ENCODE results near the gene ANKRD9.

Gene ANKRD9

DNA sequence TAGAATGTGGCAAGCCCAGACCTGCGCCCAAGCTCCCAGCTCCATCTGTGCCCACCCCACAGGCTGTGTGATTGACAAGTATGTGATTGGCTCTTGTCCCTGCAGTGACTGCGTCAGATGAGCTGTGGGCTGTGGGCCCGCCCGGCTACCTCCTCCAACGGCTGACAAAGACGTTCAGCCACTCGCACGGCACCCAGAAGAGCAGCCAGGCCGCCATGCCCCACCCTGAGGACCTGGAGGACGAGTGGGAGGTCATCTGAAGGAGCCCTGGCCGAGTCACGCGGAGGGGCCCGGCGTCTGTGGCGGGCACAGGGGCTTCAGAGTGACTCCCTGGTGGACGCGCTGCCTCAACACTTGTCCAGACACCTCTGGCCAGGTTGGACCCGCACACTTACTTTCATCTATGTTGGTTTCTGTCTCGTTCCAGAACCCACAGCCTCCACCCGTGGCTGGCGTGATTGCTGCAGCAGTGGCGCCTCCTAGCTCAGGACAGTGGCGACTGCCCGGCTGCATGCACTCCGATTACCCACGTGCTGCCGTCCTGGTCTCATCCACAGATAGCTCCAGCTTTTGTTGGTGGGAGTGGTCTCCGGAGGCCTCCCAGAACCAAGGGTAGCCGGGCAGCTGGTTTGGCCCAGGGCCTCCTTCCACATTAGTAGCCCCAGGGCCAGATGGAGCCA, 11.4 kb downstream of the ANKRD9 start:
- DNase-seq: no peak

DNA sequence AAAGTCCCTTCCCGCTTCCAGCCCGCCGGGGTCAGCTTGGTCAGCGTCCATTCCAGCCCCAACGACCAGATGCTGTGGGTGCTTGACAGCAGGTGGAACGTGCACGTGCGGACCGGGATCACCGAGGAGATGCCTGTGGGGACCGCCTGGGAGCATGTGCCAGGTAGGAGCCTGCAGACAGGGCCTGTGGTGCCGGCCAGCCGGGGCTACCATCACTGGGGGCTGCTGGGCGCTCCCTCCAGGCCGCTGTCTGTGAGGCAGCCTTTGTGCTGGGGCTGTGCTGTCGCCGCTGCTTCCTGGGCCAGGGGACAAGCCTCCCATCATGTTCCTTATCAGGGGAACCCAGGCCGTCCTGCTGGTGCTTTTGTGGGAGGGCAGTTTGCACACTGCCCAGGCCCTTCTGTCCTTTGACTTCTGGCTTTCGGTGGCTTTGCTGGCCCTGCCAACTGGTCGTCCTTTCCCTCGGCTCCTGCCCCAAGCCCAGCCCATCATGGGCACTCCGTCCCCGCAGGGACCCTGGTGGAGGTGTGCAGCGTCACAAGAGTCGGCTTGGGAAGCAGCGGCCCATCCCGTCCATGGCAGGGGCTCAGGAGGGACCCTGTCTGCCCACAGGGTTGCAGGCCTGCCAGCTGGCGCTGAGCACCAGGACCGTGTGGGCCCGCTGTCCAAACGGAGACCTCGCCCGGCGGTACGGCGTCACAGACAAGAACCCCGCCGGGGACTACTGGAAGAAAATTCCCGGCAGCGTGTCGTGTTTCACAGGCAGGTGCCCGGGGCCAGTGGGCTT, 12.4 kb downstream of the ANKRD9 start:
- DNase-seq: no peak

DNA sequence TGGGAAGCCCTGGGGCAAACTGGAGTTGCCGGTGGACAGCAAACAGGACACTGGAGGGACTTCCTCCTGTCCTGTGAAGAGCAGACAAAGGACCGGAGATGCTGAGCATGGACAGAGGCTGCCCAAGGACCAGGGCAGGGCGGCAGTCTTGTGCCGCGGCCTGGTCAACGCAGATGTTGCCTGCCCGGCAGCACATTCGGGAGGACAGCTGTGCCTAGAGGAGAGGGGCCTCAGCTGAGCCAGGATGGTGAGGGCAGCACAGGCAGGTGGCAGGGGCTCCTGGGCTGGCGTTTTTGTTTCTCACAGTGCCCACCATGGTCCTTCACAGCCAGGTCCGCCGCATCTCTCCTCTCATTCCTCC, 13.3 kb downstream of the ANKRD9 start:
- no peak for DNase-seq

DNA sequence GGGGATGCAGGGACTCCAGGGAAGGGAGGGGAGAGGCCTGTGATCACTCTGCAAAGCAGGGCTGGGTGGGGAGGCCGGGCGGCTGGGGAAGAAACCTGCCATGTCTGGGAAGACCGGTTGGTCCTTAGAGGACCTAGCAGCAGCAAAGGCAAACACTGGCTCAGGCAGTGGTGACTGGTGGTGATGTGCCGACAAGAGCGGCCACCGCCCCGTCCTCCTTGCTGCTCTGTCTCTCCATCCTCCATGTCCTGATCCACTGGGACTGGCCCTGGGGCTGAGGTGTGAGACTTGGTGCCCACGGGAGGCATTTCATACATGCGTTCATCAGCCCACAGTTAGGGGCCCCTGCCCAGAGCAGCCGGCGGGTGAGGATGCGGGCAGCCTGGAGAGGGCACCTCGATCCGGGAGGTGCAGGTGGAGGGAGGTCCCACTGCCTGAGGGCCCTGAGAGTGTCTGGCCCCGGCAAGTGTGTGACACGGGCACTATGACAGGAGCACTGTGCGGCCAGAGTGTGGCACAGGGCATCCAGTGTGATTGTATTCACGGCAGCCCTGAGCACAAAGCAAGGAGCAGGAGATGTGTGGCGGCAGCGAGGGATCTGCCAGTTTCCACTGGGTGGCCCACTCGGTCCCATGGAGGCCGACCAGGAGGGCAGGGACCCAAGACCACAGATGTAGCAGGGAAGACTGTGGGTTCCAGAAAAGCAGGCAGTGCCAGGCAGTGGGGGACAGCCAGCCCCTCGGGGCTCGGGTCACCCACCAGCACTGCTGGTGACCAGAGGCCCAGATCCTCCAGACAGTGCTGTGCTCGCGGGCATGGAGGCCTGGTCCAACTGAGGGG, 13.9 kb downstream of the ANKRD9 start:
- no peak for DNase-seq

DNA sequence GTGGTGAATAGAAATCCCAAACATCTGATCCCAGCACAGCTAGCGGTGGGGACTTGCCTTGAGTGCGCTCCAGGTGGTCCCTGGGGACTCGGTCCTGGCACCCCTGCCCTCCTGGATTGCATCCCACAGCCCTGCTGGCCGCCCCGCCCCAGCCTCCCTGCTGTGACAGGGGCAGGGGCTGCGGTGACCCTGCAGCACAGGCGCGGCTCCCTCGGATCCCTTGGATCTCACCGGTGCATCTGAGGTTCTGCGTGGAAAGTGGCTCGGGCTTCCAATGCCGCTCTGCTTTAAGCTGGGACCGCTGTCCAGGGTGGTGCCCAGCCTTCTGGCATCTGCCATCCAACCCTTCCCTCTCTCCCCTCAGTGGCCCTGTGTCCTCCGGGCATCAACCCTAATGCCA, 16.0 kb downstream of the ANKRD9 start:
- no peak for DNase-seq

DNA sequence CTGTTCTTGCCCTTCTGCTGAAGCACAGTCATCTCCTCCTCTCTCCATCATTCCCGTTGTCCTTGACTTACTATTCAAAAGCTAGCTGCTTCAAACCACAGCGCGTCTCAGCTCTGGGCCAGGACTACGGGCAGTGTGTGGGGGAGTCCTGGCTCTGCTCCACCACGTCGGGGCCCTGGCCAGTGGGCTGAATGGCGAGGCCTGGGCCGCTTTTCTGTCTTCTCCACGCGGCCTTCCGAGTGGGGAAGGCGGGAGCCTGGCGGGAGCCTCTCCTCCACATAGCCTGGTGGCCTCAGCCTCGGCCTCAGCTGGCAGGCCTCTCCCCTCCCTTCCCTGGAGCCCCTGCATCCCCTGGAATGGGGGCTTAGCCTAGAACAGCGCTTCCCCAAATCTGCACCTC, 16.5 kb downstream of the ANKRD9 start:
- DNase-seq: no peak

DNA sequence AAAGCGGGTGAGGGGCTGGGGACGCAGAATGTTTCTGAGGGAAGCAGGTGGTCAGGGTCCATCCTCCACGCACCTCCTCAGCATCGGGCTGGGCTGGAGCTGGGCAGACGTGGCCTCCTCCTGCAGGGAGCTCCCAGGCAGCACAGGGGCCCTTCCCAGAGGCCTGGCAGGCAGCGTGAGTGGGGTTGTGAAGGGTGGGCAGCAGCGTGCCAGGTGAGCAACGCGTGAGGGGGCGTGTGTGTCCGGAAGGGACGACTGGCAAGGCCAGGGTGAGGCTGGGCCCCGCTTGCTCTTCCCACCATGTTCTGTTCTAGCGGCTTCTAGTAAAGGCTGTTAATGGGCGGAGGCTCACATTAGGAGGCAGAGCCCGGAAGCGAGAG, 17.1 kb downstream of the ANKRD9 start:
- no peak for DNase-seq

DNA sequence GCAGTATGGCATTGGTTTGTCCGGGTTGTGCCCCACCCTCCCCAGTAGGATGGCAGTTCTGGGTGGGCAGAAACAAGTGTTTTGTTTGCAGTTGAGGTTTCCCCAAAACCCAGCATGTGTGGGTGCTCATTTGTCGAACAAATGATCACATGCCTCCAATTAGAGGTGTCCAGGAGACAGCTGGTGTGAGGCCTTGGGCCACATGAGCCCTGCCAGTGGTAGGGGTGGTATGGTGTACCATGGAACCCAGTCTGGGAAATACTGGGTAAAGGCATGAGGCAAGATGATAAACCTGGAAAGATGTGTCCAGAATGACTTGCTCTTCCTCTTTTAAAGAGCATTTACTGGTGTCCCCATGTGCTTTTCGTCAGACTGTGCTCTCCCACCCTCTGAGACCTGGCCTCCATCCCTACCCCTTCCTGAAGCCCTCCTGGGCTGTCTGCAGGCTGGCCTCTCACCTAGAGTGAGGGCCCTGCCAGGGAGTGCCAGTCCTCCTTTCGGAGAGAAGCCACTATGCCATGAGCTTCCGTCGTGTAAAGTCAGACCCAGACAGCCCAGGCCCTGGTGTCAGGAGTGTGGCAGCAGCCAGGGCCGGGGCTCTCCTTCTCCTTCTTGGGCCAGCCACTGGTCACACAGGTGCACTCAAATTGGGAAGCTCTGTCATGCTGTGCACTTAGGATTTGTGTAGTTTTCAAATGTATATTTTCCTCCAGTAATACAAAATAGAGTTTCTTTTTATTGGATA, 17.6 kb downstream of the ANKRD9 start:
- DNase-seq: no peak

DNA sequence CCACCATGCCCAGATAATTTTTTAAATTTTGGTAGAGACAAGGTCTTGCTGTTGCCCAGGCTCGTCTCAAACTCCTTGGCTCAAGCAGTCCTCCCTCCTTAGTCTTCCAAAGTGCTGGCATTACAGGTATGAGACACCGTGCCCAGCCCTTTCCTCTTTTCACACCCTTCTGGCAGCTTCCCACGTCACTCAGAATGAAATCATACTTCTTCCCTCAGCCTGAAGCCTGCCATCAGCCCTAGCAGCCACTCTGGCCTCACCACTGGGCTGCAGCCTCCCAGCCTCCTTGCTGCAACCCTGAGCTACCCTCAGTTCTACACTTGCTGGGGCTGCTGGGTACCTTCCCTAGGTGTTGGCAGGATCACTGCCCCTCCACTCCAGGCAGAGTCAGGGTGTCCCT, 18.2 kb downstream of the ANKRD9 start:
- DNase-seq: no peak

DNA sequence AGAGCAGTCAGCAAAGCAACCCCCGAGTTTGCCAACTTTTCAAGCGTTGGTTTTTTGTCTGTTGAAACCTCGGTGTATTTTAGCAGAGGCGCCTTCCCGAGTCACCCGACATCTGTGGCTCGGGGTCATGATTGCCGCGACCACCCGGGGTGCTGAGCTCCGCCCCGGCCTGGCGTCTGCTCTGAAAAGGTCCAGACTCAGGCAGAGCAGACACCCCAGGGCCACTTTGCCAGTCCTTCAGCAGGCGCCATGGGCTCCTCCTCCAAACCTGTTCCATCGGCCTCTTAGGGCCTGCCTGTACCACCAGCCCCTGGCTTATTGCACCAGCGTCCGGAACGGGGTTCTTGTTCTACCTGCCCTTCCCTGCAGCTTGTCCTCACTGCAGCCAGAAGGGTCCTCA, 19.1 kb downstream of the ANKRD9 start:
- no peak for DNase-seq

DNA sequence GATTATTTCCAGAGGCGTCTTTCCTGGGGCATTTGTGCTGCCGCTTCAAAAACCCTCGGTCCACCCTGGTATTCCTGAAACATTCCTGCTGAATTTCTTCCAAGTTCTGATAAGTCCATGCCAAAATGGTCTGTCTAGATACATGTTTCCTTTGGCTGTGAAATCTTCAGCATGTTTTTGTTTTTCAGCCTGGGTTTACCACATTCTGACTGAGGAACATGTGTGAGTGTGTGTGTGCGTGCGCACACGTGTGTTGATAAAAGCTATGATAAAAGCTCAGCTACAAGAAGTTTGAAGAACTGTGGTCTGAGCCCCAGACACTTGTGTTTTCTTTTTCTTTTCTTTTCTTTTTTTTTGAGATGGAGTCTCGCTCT, 22.4 kb downstream of the ANKRD9 start:
- DNase-seq: no peak

DNA sequence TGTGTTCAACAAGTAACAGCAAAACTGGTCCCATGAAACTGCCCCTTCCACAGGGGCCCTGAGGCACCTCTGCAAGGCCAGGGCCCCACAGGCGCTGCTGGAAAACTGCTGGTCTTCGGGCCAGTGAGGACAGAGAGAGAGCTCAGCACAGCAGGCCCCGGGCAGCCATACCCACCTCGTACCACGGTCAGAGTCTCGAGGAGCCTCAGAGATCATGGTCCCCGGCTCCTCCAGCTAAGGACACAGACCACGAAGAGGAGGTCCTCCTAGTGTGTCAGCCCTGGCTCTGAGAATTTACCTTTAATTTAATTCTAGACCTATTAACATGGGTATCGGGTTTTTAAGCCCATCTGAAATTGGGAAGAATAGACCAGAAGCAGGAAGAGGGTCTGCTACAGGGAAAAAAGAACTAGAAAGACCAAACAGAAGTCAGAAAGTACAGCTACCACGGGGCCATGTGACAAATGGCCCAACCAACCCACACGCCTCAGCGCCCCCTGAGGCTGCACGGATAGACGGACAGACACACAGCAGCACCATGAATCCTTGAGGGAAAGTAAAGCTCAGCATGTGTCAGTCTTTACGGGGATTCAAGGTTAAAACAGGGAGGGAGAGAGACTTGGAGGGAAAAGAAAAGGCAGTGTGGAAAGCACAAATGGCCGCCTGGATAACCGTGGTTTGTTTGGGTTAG, 22.9 kb downstream of the ANKRD9 start:
- DNase-seq: no peak

DNA sequence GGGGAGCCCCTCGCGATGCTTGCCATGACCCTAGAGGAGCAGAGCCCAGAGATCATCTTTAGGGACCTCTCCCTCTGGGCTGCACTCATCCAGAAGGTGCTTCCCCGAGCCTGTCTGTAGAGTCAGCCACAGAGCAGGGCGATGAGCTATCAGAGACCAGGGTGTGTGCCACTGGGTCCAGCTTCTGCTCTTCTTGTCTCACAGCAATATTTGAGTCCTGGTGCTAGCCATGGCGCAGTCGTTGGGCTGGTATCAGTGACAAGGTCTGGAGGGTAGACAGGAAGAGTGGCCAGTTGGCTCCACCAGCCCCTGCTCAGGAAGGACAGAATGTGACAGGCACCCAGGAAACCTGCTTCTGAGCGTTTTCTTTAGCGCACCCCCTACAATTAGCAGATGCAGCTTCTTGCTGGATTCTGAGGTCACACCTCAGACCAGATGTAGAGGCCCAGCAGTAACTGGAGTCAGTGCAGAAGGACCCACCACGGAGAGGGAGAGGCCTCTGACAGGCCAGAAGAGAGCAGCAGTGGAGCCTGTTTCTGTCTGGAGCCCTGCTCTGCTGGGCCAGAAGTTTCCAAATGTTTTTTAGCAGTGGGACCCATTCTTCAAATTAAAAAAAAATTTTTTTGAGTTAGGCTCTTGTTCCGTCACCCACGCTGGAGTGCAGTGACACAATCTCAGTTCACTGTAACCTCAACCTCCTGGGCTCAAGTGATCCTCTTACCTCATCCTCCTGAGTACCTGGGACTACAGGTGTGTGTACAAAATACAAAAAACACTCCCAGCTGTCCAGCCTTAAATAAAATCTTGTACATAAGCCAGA, 23.7 kb downstream of the ANKRD9 start:
- no peak for DNase-seq

DNA sequence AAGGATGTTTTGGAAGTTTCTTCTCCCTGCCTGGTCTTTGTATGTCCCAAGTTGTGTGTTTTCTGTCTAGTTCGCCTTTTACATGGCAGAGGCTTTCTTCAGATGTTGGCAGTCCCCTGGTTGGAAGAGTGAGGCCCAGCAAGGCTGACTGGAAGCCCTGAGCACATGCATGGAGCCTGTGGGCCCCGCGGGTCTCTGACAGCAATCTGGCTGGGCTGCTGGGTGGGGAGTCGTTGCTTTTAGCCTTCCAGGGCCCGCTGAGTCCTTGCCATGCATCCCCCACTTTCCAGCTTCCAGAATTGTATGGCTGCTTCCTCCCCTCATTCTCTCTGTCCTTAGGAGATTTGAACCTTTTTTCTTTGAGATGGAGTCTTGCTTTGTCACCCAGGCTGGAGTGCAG, 25.3 kb downstream of the ANKRD9 start:
- DNase-seq: no peak

DNA sequence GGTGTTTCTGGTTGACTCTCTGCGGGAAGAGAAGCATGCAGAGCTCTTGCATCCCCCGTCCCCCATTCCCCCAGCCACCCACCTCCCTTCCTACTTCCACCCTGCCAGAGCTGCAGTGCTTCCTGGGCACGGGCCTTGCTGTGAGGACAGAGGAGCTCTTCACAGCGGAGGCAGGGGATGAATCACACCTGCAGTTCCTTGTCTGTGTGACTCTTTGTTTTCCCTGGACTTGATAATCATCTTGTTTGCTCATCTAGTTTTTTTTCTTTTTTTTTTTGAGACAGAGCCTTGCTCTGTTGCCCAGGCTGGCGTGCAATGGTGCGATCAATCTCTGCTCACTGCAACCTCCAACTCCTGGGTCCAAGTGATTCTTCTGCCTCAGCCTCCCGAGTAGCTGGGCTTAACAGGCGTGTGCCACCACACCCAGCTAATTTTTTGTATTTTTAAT, 27.8 kb downstream of the ANKRD9 start:
- DNase-seq: no peak

DNA sequence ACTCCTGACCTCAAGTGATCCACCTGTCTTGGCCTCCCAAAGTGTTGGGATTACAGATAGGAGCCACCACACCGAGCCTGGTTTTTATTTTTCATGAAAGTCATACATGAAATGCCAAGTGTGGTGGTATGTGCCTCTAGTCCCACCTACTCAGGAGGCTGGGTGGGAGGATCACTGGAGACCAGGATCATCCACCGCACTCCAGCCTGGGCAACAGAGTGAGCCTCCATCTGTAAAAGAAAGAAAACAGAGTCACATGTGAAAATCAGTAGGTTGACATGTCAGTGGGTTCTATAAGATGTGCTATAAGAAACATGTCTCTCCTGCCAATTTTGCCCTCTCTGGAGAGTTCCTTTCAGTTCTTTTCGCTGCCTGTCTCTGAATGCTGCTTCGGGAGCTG, 28.2 kb downstream of the ANKRD9 start:
- DNase-seq: no peak

DNA sequence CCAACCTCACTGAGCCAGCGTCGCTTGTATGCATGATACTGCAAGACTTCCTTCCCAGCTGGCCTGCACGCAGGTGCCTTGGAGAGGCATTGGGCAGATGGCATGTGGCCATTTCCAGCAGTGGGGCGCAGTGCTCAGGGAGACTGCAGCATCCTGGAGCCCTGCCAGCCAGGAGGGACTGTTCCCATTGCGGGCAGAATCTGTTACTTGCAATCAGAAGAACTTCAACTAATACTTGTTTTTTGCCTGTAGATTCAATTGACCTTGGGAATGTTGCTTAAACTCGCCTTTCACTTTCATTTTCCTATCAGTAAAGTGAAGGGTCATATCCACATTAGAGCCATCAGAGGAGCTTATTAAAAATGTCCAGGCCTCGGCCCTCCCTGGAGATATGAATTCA, 29.8 kb downstream of the ANKRD9 start:
- no peak for DNase-seq

DNA sequence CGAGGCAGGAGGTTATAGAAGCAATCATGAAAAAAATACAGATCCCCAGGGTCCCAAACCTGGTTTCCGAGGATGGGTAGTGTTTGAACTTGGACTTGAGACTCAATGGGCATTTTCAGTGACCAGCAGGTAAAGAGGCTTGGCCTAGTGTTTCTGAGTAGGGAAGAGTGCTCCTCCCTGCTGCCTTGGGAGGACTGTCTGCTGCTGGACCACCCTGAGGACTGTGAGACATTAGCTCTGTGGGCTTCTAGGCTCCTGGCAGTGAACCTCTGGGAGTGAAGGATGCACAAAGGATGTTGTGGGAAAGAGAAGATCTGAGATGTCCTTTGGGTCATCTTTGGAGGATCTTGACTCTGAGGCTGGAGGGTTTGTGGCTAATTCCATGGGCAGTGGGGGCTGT, 30.5 kb downstream of the ANKRD9 start:
- no peak for DNase-seq

DNA sequence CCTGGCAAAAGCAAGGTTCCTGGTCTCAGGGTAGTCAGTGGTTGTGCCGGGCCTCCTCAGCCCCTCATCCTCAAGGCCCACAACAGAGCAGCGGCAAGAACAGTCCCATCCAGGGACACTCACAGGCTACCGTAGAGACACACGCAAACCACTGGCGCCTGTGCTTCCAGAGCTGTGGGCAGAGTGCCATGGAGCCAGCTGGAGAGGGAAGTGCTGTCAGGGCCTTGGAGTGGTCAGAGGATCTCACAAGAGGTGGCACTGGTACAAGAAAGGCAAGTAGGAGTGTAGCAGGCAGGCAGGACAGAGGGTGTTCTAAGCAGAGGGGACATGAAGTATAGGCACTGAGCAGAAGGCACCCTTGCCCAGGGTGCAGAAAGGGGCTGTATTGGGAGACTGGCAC, 34.6 kb downstream of the ANKRD9 start:
- no peak for DNase-seq

DNA sequence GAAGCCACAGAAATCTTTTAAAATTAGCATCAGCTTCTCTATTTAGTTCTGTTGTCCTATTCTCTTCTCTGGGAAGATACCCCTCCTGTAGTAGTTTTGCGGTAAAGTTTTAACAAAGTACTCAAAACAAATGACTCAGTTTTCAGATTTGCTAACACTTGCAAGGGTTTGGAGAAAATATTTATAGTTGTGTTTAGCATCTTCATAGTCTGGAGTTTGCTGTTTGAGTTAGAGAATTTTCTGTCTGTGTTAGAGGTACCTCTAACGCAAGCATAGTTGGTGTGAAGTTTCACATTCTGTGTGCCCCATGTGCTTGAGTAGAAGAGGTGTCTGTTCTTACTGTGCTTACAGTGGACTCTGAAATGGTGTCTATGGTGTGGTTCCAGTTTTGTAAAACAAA, 36.0 kb downstream of the ANKRD9 start:
- no peak for DNase-seq

DNA sequence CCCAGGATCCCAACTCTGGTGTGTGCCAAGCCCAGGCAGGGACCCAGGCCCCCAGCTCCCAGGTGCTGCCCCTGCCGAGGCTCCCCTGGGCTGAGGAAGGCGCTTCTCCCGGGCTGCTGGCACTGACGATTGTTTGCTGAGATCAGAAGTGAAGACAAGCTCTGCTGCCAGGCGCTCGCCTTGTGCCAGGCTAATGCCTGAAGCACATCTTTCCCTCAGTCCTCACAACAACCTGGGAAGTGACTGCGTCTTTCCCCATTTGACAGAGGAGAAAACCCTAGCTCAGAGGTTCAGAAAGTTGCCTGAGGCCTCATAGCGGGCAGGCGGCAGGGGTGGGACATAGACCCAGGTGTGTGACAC, 36.8 kb downstream of the ANKRD9 start:
- DNase-seq: no peak
